Neural cell (in vitro differentiated cells): ENCODE data around the gene NKIRAS1.

ENCODE experiments used
- POLR2AphosphoS5 ChIP-seq: IDR thresholded peaks from 2 replicates; pipeline ENCODE4 v1.6.1; 2012
- SMC3 ChIP-seq: fragments of 450-650 bp; conservative IDR thresholded peaks from 2 replicates; pipeline ENCODE4 v1.6.1; 2014; ENCODE audit warnings: antibody characterized with exemption, mild to moderate bottlenecking, moderate library complexity; ENCODE audit not compliant: poor library complexity

DNA sequence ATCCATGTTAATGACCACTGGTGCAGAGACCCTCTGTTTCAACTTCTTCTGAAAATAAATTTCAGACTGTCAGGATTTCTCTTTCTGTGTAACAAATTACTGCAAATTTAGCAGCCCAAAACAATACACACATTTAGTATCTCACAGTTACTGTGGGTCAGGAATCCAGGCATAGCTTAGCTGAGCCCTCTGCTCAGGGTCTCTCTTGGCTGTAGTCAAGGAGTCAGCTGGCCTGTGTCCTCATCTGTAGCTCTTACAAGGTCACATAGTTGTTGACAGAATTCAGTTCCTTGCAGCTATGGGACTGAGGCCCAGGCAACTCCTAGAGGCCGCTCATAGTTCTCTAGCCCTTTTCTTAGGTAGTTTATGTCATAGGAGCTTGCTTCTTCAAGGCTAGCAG lies 51.9 kb downstream of the NKIRAS1 start:
- TF ChIP-seq POLR2AphosphoS5 (no peak), SMC3 (no peak)
